ACC112 (cell line): ENCODE results near the gene GNG13.
A peak's percentile ranks its signal among the peaks of the same experiment; 100 is the strongest.

ENCODE experiments used
- H2AFZ ChIP-seq: fragments of 200-600 bp; sonication (generic); one replicate; pipeline ENCODE4 v1.6.0; 2017; ENCODE audit warnings: antibody characterized with exemption, low read length; ENCODE audit not compliant: unreplicated experiment
- H3K27ac ChIP-seq: fragments of 200-600 bp; sonication (generic); 2 replicates; pipeline ENCODE4 v1.5.1; 2014; ENCODE audit warnings: low read depth, mild to moderate bottlenecking, antibody characterized with exemption, low read length, moderate library complexity
- H3K27me3 ChIP-seq: fragments of 200-600 bp; sonication (generic); 2 replicates; pipeline ENCODE4 v1.6.1; 2014; ENCODE audit warnings: mild to moderate bottlenecking, antibody characterized with exemption, low read length, moderate library complexity, mixed read lengths; ENCODE audit not compliant: insufficient read depth
- H3K36me3 ChIP-seq: fragments of 200-600 bp; sonication (generic); 2 replicates; pipeline ENCODE4 v1.6.1; 2016; ENCODE audit warnings: mild to moderate bottlenecking, antibody characterized with exemption, low read length, moderate library complexity, mixed read lengths; ENCODE audit not compliant: insufficient read depth
- H3K4me1 ChIP-seq: fragments of 200-600 bp; sonication (generic); one replicate; pipeline ENCODE4 v1.6.1; 2016; ENCODE audit warnings: low read length, mixed read lengths; ENCODE audit not compliant: insufficient read depth, unreplicated experiment, control insufficient read depth
- H3K4me3 ChIP-seq: fragments of 200-600 bp; sonication (generic); 2 replicates; pipeline ENCODE4 v1.5.1; 2014; ENCODE audit warnings: mild to moderate bottlenecking, low read depth, low read length
- H3K79me2 ChIP-seq: fragments of 200-600 bp; sonication (generic); one replicate; pipeline ENCODE4 v1.6.0; 2016; ENCODE audit warnings: low read length; ENCODE audit not compliant: control insufficient read depth, unreplicated experiment, insufficient read depth

Gene GNG13

GRCh38 chr16:808085-808386 is 7.5 kb upstream of the GNG13 start:
- peaks cover 5% of the 10 kb centered on the region for H3K79me2 ChIP-seq
- H3K4me3 ChIP-seq, result peak overlapping the region; percentile 78
- H3K27ac ChIP-seq, result no peak overlapping the region
- peaks cover 3% of the 10 kb centered on the region for H3K4me1 ChIP-seq
- H2AFZ ChIP-seq, result peak overlapping the region; percentile 74
- no peaks in the 10 kb centered on the region for H3K36me3 ChIP-seq
- peaks cover 5% of the 10 kb centered on the region for H3K27me3 ChIP-seq

- peaks cover 5% of the 10 kb centered on the region for H3K79me2 ChIP-seq
Measured at GRCh38 chr16:807347-808084, 7.0 kb upstream of the GNG13 start.

GRCh38 chr16:805474-805873 is 4.9 kb upstream of the GNG13 start:
- Histone ChIP-seq H3K27me3 (peaks cover 26% of the 10 kb centered on the region), H3K27ac (no peak overlapping the region), H2AFZ (no peak overlapping the region), H3K4me3 (no peak overlapping the region), H3K4me1 (peaks cover 3% of the 10 kb centered on the region), H3K36me3 (no peaks in the 10 kb centered on the region), H3K79me2 (peaks cover 5% of the 10 kb centered on the region)

More at GRCh38 chr16:807347-808084, 7.0 kb upstream of the GNG13 start:
- peaks cover 3% of the 10 kb centered on the region for H3K4me1 ChIP-seq
- peak overlapping the region; percentile 54 for H3K27ac ChIP-seq
- H3K4me3 ChIP-seq, result peak overlapping the region; percentile 78
- peak overlapping the region; percentile 74 for H2AFZ ChIP-seq
- H3K27me3 ChIP-seq, result peaks cover 5% of the 10 kb centered on the region
- no peaks in the 10 kb centered on the region for H3K36me3 ChIP-seq

GRCh38 chr16:804193-805048 is 3.9 kb upstream of the GNG13 start:
- H3K36me3 ChIP-seq, result no peaks in the 10 kb centered on the region
- H3K27ac ChIP-seq, result no peak overlapping the region
- peaks cover 3% of the 10 kb centered on the region for H3K4me1 ChIP-seq
- H2AFZ ChIP-seq, result no peak overlapping the region
- peaks cover 5% of the 10 kb centered on the region for H3K79me2 ChIP-seq
- H3K4me3 ChIP-seq, result no peak overlapping the region
- peaks cover 32% of the 10 kb centered on the region for H3K27me3 ChIP-seq

GRCh38 chr16:803754-804080 is 3.2 kb upstream of the GNG13 start:
- H3K36me3 ChIP-seq, result no peaks in the 10 kb centered on the region
- no peak overlapping the region for H3K4me3 ChIP-seq
- peaks cover 3% of the 10 kb centered on the region for H3K4me1 ChIP-seq
- no peak overlapping the region for H3K27ac ChIP-seq
- H2AFZ ChIP-seq, result no peak overlapping the region
- peaks cover 32% of the 10 kb centered on the region for H3K27me3 ChIP-seq
- peaks cover 5% of the 10 kb centered on the region for H3K79me2 ChIP-seq

GRCh38 chr16:802914-803753 is 2.6 kb upstream of the GNG13 start:
- Histone ChIP-seq H2AFZ (no peak overlapping the region), H3K27me3 (peaks cover 32% of the 10 kb centered on the region), H3K4me3 (no peak overlapping the region), H3K4me1 (no peaks in the 10 kb centered on the region), H3K27ac (no peak overlapping the region), H3K36me3 (no peaks in the 10 kb centered on the region), H3K79me2 (no peaks in the 10 kb centered on the region)

GRCh38 chr16:802461-802860 is 1.9 kb upstream of the GNG13 start:
- no peaks in the 10 kb centered on the region for H3K4me1 ChIP-seq
- peaks cover 32% of the 10 kb centered on the region for H3K27me3 ChIP-seq
- H3K36me3 ChIP-seq, result no peaks in the 10 kb centered on the region
- no peaks in the 10 kb centered on the region for H3K79me2 ChIP-seq
- no peak overlapping the region for H3K27ac ChIP-seq
- no peak overlapping the region for H2AFZ ChIP-seq
- no peak overlapping the region for H3K4me3 ChIP-seq

- no peaks in the 10 kb centered on the region for H3K79me2 ChIP-seq
- H3K4me3 ChIP-seq, result no peak overlapping the region
- no peak overlapping the region for H3K27ac ChIP-seq
- peaks cover 1% of the 10 kb centered on the region; the same call in 1 of the 2 replicates for H3K36me3 ChIP-seq
- no peak overlapping the region for H2AFZ ChIP-seq
- H3K27me3 ChIP-seq, result peaks cover 32% of the 10 kb centered on the region
- no peaks in the 10 kb centered on the region for H3K4me1 ChIP-seq
Measured at GRCh38 chr16:801584-802363, 1.2 kb upstream of the GNG13 start.

- Histone ChIP-seq H3K27ac (no peak overlapping the region), H3K4me1 (no peaks in the 10 kb centered on the region), H2AFZ (no peak overlapping the region), H3K4me3 (no peak overlapping the region), H3K27me3 (peaks cover 32% of the 10 kb centered on the region), H3K36me3 (peaks cover 5% of the 10 kb centered on the region; the same call in 1 of the 2 replicates), H3K79me2 (no peaks in the 10 kb centered on the region)
Measured at GRCh38 chr16:800834-801511, 439 bp upstream of the GNG13 start.
